ENCODE results near the gene TSC22D4. TPM values are rescaled to one million over a fixed set of nuclear protein-coding genes. Genes with fewer than 3 reads are reported as not detected.

The TSC22D4 gene
- total and polyA plus RNA-seq, 9 of the 15 experiments (the other 6 are each of a cell fraction or from before 2014, with no cell fraction given), result 0.37 to 107 (median 28.7) TPM

- TF ChIP-seq, protein P1, sequence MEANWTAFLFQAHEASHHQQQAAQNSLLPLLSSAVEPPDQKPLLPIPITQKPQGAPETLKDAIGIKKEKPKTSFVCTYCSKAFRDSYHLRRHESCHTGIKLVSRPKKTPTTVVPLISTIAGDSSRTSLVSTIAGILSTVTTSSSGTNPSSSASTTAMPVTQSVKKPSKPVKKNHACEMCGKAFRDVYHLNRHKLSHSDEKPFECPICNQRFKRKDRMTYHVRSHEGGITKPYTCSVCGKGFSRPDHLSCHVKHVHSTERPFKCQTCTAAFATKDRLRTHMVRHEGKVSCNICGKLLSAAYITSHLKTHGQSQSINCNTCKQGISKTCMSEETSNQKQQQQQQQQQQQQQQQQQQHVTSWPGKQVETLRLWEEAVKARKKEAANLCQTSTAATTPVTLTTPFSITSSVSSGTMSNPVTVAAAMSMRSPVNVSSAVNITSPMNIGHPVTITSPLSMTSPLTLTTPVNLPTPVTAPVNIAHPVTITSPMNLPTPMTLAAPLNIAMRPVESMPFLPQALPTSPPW (CRISPR knock-in tag; IDR thresholded peaks at IDR 0.05), result peak; percentile 56
- TF ChIP-seq CC2D1A (IDR thresholded peaks at IDR 0.05), result peak; percentile 86; the same call in 1 of the 2 replicates
- TF ChIP-seq CTBP1 (IDR thresholded peaks at IDR 0.05; ENCODE audit: borderline replicate concordance), result peak; percentile 95
- no peak for TF ChIP-seq ZNF12 (CRISPR knock-in tag; IDR thresholded peaks at IDR 0.05)
- 0 out of 2 replicates have a peak, but pooled peaks have one; percentile 42 for TF ChIP-seq HNRNPUL1 (IDR thresholded peaks at IDR 0.05; ENCODE audit: low read length)
- no peak for TF ChIP-seq RBM22 (IDR thresholded peaks at IDR 0.05; ENCODE audit: low read depth, low read length, poor library complexity, severe bottlenecking)
- no peak for TF ChIP-seq TCF7 (IDR thresholded peaks at IDR 0.05; ENCODE audit: borderline replicate concordance)
- peak; percentile 47; the same call in 1 of the 2 replicates for TF ChIP-seq ZNF174 (CRISPR knock-in tag; IDR thresholded peaks at IDR 0.05)
- TF ChIP-seq FOXK2 (conservative IDR thresholded peaks at IDR 0.05 in 1 of 2, IDR thresholded peaks at IDR 0.05 in 1 of 2; ENCODE audit: low read depth in 2 of 2), result peak; percentile 25 to 36; a peak in 1 of 4 replicates
- peak; percentile 46 to 93; a peak in 2 of 4 replicates for TF ChIP-seq HDAC1 (IDR thresholded peaks at IDR 0.05)
- TF ChIP-seq, protein P2, sequence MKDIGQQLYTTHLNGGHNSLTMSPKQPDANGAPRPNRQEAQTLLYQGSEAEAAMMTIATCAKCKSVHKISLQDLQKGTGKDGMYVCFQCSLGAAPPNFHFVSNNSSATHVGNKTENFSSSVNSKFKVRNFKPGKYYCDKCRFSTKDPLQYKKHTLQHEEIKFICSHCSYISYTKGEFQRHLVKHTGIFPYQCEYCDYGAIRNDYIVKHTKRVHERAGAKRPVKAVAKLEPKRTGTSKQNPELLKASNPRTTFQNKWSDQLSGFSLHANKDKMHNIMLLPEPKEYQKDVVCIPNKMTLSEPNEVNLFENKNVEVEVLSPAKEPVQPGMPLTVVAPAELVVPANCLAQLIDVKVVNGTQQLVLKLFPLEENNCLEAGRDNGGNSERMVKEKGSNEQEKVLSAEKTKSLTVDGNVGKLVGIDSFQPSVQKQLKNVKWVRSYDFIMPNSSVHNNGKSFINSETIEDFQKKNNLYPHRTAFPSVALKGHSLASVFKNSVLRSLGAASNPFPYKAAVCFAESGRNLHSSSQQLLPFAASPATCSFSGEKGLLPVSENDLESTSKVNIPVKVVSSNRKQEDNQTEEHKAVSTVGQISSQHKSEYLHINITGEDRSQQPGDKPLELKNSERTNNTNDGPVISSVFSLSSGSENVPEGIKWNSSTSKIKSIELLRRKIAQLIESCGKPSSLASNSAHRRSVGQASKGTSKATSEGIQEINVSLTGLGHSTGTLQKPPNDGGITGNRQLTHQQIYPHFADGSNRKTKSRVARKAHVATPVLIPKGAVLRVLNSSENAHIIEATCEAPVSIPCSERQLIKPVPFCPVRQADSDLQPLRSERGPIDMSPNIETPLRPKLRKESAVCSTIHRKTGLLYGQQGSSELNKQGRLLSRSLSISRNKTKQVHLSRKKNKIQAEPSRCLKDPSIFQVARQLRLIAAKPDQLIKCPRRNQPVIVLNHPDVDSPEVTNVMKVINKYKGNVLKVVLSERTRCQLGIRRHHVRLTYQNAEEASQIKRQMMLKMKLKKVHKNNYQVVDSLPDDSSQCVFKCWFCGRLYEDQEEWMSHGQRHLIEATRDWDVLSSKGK (CRISPR knock-in tag; IDR thresholded peaks at IDR 0.05), result no peak
- 0 out of 2 replicates have a peak, but pooled peaks have one; percentile 58 for TF ChIP-seq ZNF197 (CRISPR knock-in tag; IDR thresholded peaks at IDR 0.05; ENCODE audit: low read depth)
- no peak for TF ChIP-seq ZNF133 (CRISPR knock-in tag; IDR thresholded peaks at IDR 0.05)
- TF ChIP-seq DMBX1 (CRISPR knock-in tag; IDR thresholded peaks at IDR 0.05; ENCODE audit: borderline replicate concordance), result 0 out of 2 replicates have a peak, but pooled peaks have one; percentile 12
- no peak for TF ChIP-seq PHTF2 (CRISPR knock-in tag; IDR thresholded peaks at IDR 0.05)
- no peak for TF ChIP-seq BACH1 (tag; IDR thresholded peaks at IDR 0.05)
- TF ChIP-seq TEAD4 (IDR thresholded peaks at IDR 0.05; ENCODE audit: low read length), result peak; percentile 95
- TF ChIP-seq TEAD4 (CRISPR knock-in tag; IDR thresholded peaks at IDR 0.05; ENCODE audit: borderline replicate concordance), result no peak
- TF ChIP-seq ZZZ3 (IDR thresholded peaks at IDR 0.05), result no peak
- TF ChIP-seq RCOR1 (IDR thresholded peaks at IDR 0.05; ENCODE audit: borderline replicate concordance in 1 of 2, low read depth in 2 of 2, low read length in 2 of 2), result peak; percentile 84 to 94; a peak in 3 of 4 replicates
- peak; percentile 77; the same call in 1 of the 2 replicates for TF ChIP-seq HDGF (IDR thresholded peaks at IDR 0.05)
Measured at GRCh38 chr7:100510437-100511239, 31.6 kb upstream of the TSC22D4 start (continued).

Measured in K562 (cell line).